Skin epidermis (tissue), 12 donors: Measurements from ENCODE around the gene ARSG.
"Not testable (repeated sequence)": the region's sequence is repeated elsewhere in the genome, so short reads cannot be mapped to it uniquely, and the experiment has no call there.

Source experiments
- H3K27ac ChIP-seq, 21 experiments: fragments of 200-600 bp; sonication (generic) in 11 of 21; one replicate each; pipeline ENCODE4 v1.5.0; 2020; ENCODE audit warnings: mild to moderate bottlenecking in 3 of 21, inconsistent platforms in 2 of 21, moderate library complexity in 2 of 21
- H3K4me3 ChIP-seq, 7 experiments: fragments of 200-600 bp; sonication (generic) in 2 of 7; one replicate each; pipeline ENCODE4 v1.5.0; 2020; ENCODE audit warnings: inconsistent platforms in 2 of 7, mild to moderate bottlenecking in 2 of 7, moderate library complexity in 1 of 7

ARSG gene

GRCh38 chr17:68322630-68323029 lies 31.3 kb downstream of the ARSG start:
- no peak overlapping the region for H3K27ac ChIP-seq

GRCh38 chr17:68324114-68324513 lies 32.8 kb downstream of the ARSG start:
- Histone ChIP-seq H3K27ac (no peak overlapping the region), H3K4me3 (no peak overlapping the region)

More at GRCh38 chr17:68322630-68323029, 31.3 kb downstream of the ARSG start:
- no peak overlapping the region for H3K4me3 ChIP-seq

- H3K27ac ChIP-seq, result no peak overlapping the region
- no peak overlapping the region for H3K4me3 ChIP-seq
These were observed 33.5 kb downstream of the ARSG start for GRCh38 chr17:68324654-68325336.

- no peak overlapping the region for H3K4me3 ChIP-seq
- peak overlapping the region in 1 of 21 experiments; percentile 44 for H3K27ac ChIP-seq
These were observed 34.7 kb downstream of the ARSG start for GRCh38 chr17:68325961-68326360.

- Histone ChIP-seq H3K27ac (peak overlapping the region in 1 of 21 experiments; percentile 44), H3K4me3 (no peak overlapping the region)
These were observed 35.4 kb downstream of the ARSG start for GRCh38 chr17:68326681-68327080.

- peak overlapping the region in 1 of 21 experiments; percentile 76 for H3K27ac ChIP-seq
- H3K4me3 ChIP-seq, result no peak overlapping the region
These were observed 36.7 kb downstream of the ARSG start for GRCh38 chr17:68327823-68328557.

GRCh38 chr17:68328676-68329075 lies 37.4 kb downstream of the ARSG start:
- Histone ChIP-seq H3K4me3 (no peak overlapping the region), H3K27ac (peak overlapping the region in 3 of 21 experiments; percentile 16 to 76 (median 74))

GRCh38 chr17:68329331-68329730 lies 38.0 kb downstream of the ARSG start:
- H3K4me3 ChIP-seq, result no peak overlapping the region
- H3K27ac ChIP-seq, result peak overlapping the region in 4 of 21 experiments; percentile 16 to 76 (median 46)

GRCh38 chr17:68331932-68332331 lies 40.6 kb downstream of the ARSG start:
- not testable (repeated sequence) for H3K4me3 ChIP-seq, H3K27ac ChIP-seq

GRCh38 chr17:68334393-68334792 lies 43.1 kb downstream of the ARSG start:
- no peak overlapping the region for H3K4me3 ChIP-seq
- H3K27ac ChIP-seq, result no peak overlapping the region

GRCh38 chr17:68341482-68341881 lies 50.2 kb downstream of the ARSG start:
- Histone ChIP-seq H3K27ac (no peak overlapping the region), H3K4me3 (no peak overlapping the region)

- no peak overlapping the region for H3K4me3 ChIP-seq
- H3K27ac ChIP-seq, result peak overlapping the region in 5 of 21 experiments; percentile 17 to 83 (median 40)
These were observed 52.7 kb downstream of the ARSG start for GRCh38 chr17:68343976-68344375.

GRCh38 chr17:68344701-68345136 lies 53.4 kb downstream of the ARSG start:
- no peak overlapping the region for H3K4me3 ChIP-seq
- peak overlapping the region in 9 of 21 experiments; percentile 12 to 83 (median 49) for H3K27ac ChIP-seq

GRCh38 chr17:68346448-68346847 lies 55.2 kb downstream of the ARSG start:
- H3K4me3 ChIP-seq, result no peak overlapping the region
- peak overlapping the region in 14 of 21 experiments; percentile 13 to 84 (median 64) for H3K27ac ChIP-seq

- Histone ChIP-seq H3K4me3 (no peak overlapping the region), H3K27ac (peak overlapping the region in 10 of 21 experiments; percentile 14 to 84 (median 65))
These were observed 56.1 kb downstream of the ARSG start for GRCh38 chr17:68347380-68347779.

- no peak overlapping the region for H3K4me3 ChIP-seq
- H3K27ac ChIP-seq, result peak overlapping the region in 1 of 21 experiments; percentile 42
These were observed 57.9 kb downstream of the ARSG start for GRCh38 chr17:68349157-68349556.

GRCh38 chr17:68351395-68351794 lies 60.1 kb downstream of the ARSG start:
- Histone ChIP-seq H3K27ac (no peak overlapping the region), H3K4me3 (no peak overlapping the region)

GRCh38 chr17:68352041-68352440 lies 60.7 kb downstream of the ARSG start:
- no peak overlapping the region for H3K27ac ChIP-seq
- no peak overlapping the region for H3K4me3 ChIP-seq

- H3K4me3 ChIP-seq, H3K27ac ChIP-seq: not testable (repeated sequence)
These were observed 61.4 kb downstream of the ARSG start for GRCh38 chr17:68352671-68353070.

- Histone ChIP-seq H3K4me3 (no peak overlapping the region), H3K27ac (peak overlapping the region in 2 of 21 experiments; percentile 6 to 42)
These were observed 61.8 kb downstream of the ARSG start for GRCh38 chr17:68353111-68353521.

- peak overlapping the region in 3 of 21 experiments; percentile 30 to 42 (median 30) for H3K27ac ChIP-seq
- not testable (repeated sequence) for H3K4me3 ChIP-seq
These were observed 63.0 kb downstream of the ARSG start for GRCh38 chr17:68354311-68354710.
